HepG2 (cell line): ENCODE data around the gene C20orf204. TPM values are rescaled to one million over a fixed set of nuclear protein-coding genes. Genes with fewer than 3 reads are reported as not detected.

Experiments used
- CREB1 ChIP-seq, 2 experiments: fragments of 450-650 bp in 1 of 2; IDR thresholded peaks; 2 replicates each; pipeline ENCODE4 v1.6.1; 2016 to 2017; ENCODE audit warnings: control low read depth in 1 of 2, mild to moderate bottlenecking in 1 of 2, missing compliant biosample characterization in 1 of 2, missing genetic modification characterization in 1 of 2
- FOXP1 ChIP-seq, 2 experiments: fragments of 450-650 bp in 1 of 2; IDR thresholded peaks; 2 replicates each; pipeline ENCODE4 v1.6.1; 2017 to 2018; ENCODE audit warnings: antibody characterized with exemption in 1 of 2
- GLI4 ChIP-seq: sonication (generic); formaldehyde crosslinking; IDR thresholded peaks from 2 replicates; pipeline ENCODE4 v1.5.1; 2020; ENCODE audit warnings: missing genetic modification reagents, mild to moderate bottlenecking, moderate library complexity, borderline replicate concordance
- KAT8 ChIP-seq: IDR thresholded peaks from 2 replicates; pipeline ENCODE4 v1.6.1; 2016; ENCODE audit warnings: missing genetic modification reagents, missing compliant biosample characterization
- KLF13 ChIP-seq: sonication (generic); formaldehyde crosslinking; IDR thresholded peaks from 2 replicates; pipeline ENCODE4 v1.4.0; 2020; ENCODE audit warnings: mild to moderate bottlenecking, missing genetic modification reagents
- MAZ ChIP-seq, 2 experiments: sonication (generic) in 1 of 2; formaldehyde crosslinking in 1 of 2; IDR thresholded peaks; 2 replicates each; pipeline versions ENCODE4 v1.5.0 to v1.6.1; 2012 to 2020; ENCODE audit warnings: low read depth in 2 of 2, mild to moderate bottlenecking in 2 of 2, borderline replicate concordance in 1 of 2, improper control_type of control experiment in 1 of 2, low read length in 1 of 2, missing genetic modification reagents in 1 of 2, moderate library complexity in 1 of 2
- RARG ChIP-seq: sonication (generic); formaldehyde crosslinking; IDR thresholded peaks from 2 replicates; pipeline ENCODE4 v1.4.0; 2020; ENCODE audit warnings: low read depth, mild to moderate bottlenecking, missing genetic modification reagents
- RCOR2 ChIP-seq: IDR thresholded peaks from 2 replicates; pipeline ENCODE4 v1.6.1; 2016; ENCODE audit warnings: missing biosample characterization, missing genetic modification reagents
- SMAD3 ChIP-seq: sonication (generic); formaldehyde crosslinking; IDR thresholded peaks from 2 replicates; pipeline ENCODE4 v1.4.0; 2020; ENCODE audit warnings: missing genetic modification reagents
- ZNF557 ChIP-seq: sonication (generic); formaldehyde crosslinking; IDR thresholded peaks from 2 replicates; pipeline ENCODE4 v1.4.0; 2020; ENCODE audit warnings: missing genetic modification reagents
- ZNF777 ChIP-seq: sonication (generic); formaldehyde crosslinking; IDR thresholded peaks from 2 replicates; pipeline ENCODE4 v1.4.0; 2020; ENCODE audit warnings: missing genetic modification reagents
- ZSCAN12 ChIP-seq: sonication (generic); formaldehyde crosslinking; IDR thresholded peaks from 2 replicates; pipeline ENCODE4 v1.9.0; 2021; ENCODE audit warnings: mild to moderate bottlenecking, missing genetic modification reagents
- polyA plus RNA-seq, 8 experiments: library from polyadenylated mRNA; depleted of rRNA in 3 of 8; stranded (reverse) in 7 of 8; unstranded in 1 of 8; fragments of >200 nt; fragmentation: Illumina TruSeq in 4 of 8; extraction: Trizol in 4 of 8; gene quantifications; 2 replicates each; pipeline versions ENCODE4 v1.2.1 to v1.2.3, GENCODE V29; 2011 to 2016; ENCODE audit warnings: low read depth in 4 of 8, missing spikeins in 1 of 8, mixed read lengths in 1 of 8; ENCODE audit not compliant: insufficient read depth in 1 of 8
- total RNA-seq, 5 experiments: library from RNA; depleted of rRNA; stranded (reverse); fragments of >200 nt; fragmentation: Illumina TruSeq; extraction: Trizol; gene quantifications; 2 replicates each; pipeline ENCODE4 v1.2.3, GENCODE V29; 2016; ENCODE audit warnings: low read depth in 1 of 5
- TF ChIP-seq, protein P1 (sequence below): sonication (generic); formaldehyde crosslinking; IDR thresholded peaks from 2 replicates; pipeline ENCODE4 v1.9.0; 2022; ENCODE audit warnings: low read depth, missing genetic modification reagents
- TF ChIP-seq, protein P2 (sequence below): sonication (generic); formaldehyde crosslinking; IDR thresholded peaks from 2 replicates; pipeline ENCODE4 v1.5.1; 2020; ENCODE audit warnings: missing genetic modification reagents, mild to moderate bottlenecking, borderline replicate concordance
- TF ChIP-seq, protein P3 (sequence below): sonication (generic); formaldehyde crosslinking; IDR thresholded peaks from 2 replicates; pipeline ENCODE4 v1.5.0; 2020; ENCODE audit warnings: missing genetic modification reagents, mild to moderate bottlenecking, borderline replicate concordance
- TF ChIP-seq, protein P4 (sequence below): sonication (generic); formaldehyde crosslinking; IDR thresholded peaks from 2 replicates; pipeline ENCODE4 v1.8.1; 2022; ENCODE audit warnings: low read depth, mild to moderate bottlenecking, missing genetic modification reagents

The C20orf204 gene
- total and polyA plus RNA-seq, 2 of the 13 experiments (the other 11 are each of a cell fraction or from before 2014, with no cell fraction given), result 22.1 to 80.0 TPM

- TF ChIP-seq RCOR2 (CRISPR knock-in tag) (no peak; the same call in 1 of the 2 replicates), MAZ (IDR thresholded peaks at IDR 0.05; ENCODE audit: borderline replicate concordance, low read depth, low read length) (no peak), MAZ (CRISPR knock-in tag; IDR thresholded peaks at IDR 0.05; ENCODE audit: low read depth) (peak; percentile 70), FOXP1 (IDR thresholded peaks at IDR 0.05) (no peak), FOXP1 (CRISPR knock-in tag; IDR thresholded peaks at IDR 0.05) (no peak), CREB1 (IDR thresholded peaks at IDR 0.05) (no peak), CREB1 (CRISPR knock-in tag; IDR thresholded peaks at IDR 0.05) (no peak), ZNF557 (CRISPR knock-in tag) (no peak), ZNF777 (peak; percentile 32; the same call in 1 of the 2 replicates), RARG (CRISPR knock-in tag) (no peak), ZSCAN12 (CRISPR knock-in tag) (no peak), KAT8 (CRISPR knock-in tag) (no peak), SMAD3 (CRISPR knock-in tag) (no peak), KLF13 (CRISPR knock-in tag) (no peak), GLI4 (CRISPR knock-in tag) (no peak)
- TF ChIP-seq, protein P1, sequence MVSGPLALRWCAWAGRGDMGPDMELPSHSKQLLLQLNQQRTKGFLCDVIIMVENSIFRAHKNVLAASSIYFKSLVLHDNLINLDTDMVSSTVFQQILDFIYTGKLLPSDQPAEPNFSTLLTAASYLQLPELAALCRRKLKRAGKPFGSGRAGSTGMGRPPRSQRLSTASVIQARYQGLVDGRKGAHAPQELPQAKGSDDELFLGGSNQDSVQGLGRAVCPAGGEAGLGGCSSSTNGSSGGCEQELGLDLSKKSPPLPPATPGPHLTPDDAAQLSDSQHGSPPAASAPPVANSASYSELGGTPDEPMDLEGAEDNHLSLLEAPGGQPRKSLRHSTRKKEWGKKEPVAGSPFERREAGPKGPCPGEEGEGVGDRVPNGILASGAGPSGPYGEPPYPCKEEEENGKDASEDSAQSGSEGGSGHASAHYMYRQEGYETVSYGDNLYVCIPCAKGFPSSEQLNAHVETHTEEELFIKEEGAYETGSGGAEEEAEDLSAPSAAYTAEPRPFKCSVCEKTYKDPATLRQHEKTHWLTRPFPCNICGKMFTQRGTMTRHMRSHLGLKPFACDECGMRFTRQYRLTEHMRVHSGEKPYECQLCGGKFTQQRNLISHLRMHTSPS, result 0 out of 2 replicates have a peak, but pooled peaks have one; percentile 9
- TF ChIP-seq, protein P2, sequence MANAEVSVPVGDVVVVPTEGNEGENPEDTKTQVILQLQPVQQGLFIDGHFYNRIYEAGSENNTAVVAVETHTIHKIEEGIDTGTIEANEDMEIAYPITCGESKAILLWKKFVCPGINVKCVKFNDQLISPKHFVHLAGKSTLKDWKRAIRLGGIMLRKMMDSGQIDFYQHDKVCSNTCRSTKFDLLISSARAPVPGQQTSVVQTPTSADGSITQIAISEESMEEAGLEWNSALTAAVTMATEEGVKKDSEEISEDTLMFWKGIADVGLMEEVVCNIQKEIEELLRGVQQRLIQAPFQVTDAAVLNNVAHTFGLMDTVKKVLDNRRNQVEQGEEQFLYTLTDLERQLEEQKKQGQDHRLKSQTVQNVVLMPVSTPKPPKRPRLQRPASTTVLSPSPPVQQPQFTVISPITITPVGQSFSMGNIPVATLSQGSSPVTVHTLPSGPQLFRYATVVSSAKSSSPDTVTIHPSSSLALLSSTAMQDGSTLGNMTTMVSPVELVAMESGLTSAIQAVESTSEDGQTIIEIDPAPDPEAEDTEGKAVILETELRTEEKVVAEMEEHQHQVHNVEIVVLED (CRISPR knock-in tag), result no peak
- TF ChIP-seq, protein P3, sequence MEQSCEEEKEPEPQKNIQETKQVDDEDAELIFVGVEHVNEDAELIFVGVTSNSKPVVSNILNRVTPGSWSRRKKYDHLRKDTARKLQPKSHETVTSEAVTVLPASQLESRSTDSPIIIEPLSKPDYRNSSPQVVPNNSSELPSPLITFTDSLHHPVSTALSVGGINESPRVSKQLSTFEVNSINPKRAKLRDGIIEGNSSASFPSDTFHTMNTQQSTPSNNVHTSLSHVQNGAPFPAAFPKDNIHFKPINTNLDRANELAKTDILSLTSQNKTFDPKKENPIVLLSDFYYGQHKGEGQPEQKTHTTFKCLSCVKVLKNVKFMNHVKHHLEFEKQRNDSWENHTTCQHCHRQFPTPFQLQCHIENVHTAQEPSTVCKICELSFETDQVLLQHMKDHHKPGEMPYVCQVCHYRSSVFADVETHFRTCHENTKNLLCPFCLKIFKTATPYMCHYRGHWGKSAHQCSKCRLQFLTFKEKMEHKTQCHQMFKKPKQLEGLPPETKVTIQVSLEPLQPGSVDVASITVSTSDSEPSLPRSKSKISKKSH (CRISPR knock-in tag), result no peak
- TF ChIP-seq, protein P4, sequence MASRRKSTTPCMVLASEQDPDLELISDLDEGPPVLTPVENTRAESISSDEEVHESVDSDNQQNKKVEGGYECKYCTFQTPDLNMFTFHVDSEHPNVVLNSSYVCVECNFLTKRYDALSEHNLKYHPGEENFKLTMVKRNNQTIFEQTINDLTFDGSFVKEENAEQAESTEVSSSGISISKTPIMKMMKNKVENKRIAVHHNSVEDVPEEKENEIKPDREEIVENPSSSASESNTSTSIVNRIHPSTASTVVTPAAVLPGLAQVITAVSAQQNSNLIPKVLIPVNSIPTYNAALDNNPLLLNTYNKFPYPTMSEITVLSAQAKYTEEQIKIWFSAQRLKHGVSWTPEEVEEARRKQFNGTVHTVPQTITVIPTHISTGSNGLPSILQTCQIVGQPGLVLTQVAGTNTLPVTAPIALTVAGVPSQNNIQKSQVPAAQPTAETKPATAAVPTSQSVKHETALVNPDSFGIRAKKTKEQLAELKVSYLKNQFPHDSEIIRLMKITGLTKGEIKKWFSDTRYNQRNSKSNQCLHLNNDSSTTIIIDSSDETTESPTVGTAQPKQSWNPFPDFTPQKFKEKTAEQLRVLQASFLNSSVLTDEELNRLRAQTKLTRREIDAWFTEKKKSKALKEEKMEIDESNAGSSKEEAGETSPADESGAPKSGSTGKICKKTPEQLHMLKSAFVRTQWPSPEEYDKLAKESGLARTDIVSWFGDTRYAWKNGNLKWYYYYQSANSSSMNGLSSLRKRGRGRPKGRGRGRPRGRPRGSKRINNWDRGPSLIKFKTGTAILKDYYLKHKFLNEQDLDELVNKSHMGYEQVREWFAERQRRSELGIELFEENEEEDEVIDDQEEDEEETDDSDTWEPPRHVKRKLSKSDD (CRISPR knock-in tag), result no peak; the same call in 1 of the 2 replicates
Measured at GRCh38 chr20:64049060-64049877, 13.3 kb downstream of the C20orf204 start, which contains the start of gene SOX18 (continued).
